Tibial nerve (tissue), 4 donors: Measurements from ENCODE around the gene CD151. TPM values are rescaled to one million over a fixed set of nuclear protein-coding genes. Genes with fewer than 3 reads are reported as not detected.

Experiments used
- DNase-seq, 2 donors: peaks; one replicate each; pipeline ENCODE4 v3.0.0-alpha.2; 2019; ENCODE audit warnings: low spot score in 2 of 2
- H3K27ac ChIP-seq, 4 donors: fragments of 200-600 bp; sonication (generic) in 3 of 4; one replicate each; pipeline ENCODE4 v1.5.1; 2017 to 2019; ENCODE audit warnings: mild to moderate bottlenecking in 1 of 4
- H3K27me3 ChIP-seq, 2 donors: fragments of 200-600 bp; sonication (generic) in 1 of 2; one replicate each; pipeline versions ENCODE4 v1.5.1 to v1.6.0; 2017 to 2019
- H3K36me3 ChIP-seq, 3 donors: fragments of 200-600 bp; sonication (generic); one replicate each; pipeline ENCODE4 v1.5.1; 2018 to 2019
- H3K4me1 ChIP-seq, 4 donors: fragments of 200-600 bp; sonication (generic) in 3 of 4; one replicate each; pipeline ENCODE4 v1.5.1; 2017 to 2019
- H3K4me3 ChIP-seq, 4 donors: fragments of 200-600 bp; sonication (generic) in 3 of 4; one replicate each; pipeline ENCODE4 v1.5.1; 2017 to 2019; ENCODE audit warnings: mild to moderate bottlenecking in 1 of 4, moderate library complexity in 1 of 4
- H3K9me3 ChIP-seq, 4 donors: fragments of 200-600 bp; sonication (generic) in 3 of 4; one replicate each; pipeline ENCODE4 v1.5.1; 2017 to 2019
- CTCF ChIP-seq, 5 experiments: fragments of 200-600 bp in 3 of 5; fragments of 450-650 bp in 2 of 5; sonication (generic) in 3 of 5; IDR thresholded peaks; one replicate each; pipeline ENCODE4 v1.5.1; 2016 to 2019; ENCODE audit warnings: antibody characterized with exemption in 5 of 5, mild to moderate bottlenecking in 3 of 5, moderate library complexity in 2 of 5
- EP300 ChIP-seq, 2 donors: sonication (generic); formaldehyde crosslinking; IDR thresholded peaks; one replicate each; pipeline ENCODE4 v1.6.1; 2017; ENCODE audit warnings: antibody characterized with exemption in 2 of 2, mild to moderate bottlenecking in 1 of 2
- POLR2A ChIP-seq, 2 donors: fragments of 450-650 bp; IDR thresholded peaks; one replicate each; pipeline ENCODE4 v1.6.1; 2017; ENCODE audit warnings: antibody characterized with exemption in 2 of 2, mild to moderate bottlenecking in 2 of 2, moderate library complexity in 2 of 2
- WGBS, 2 donors: methylation state at CpG; one replicate each; pipeline ENCODE4 v1.1.5; 2018; 5-methylcytosine and 5-hydroxymethylcytosine counted together
- total RNA-seq, 4 donors: library from RNA; depleted of rRNA; stranded (reverse); fragments of >200 nt; gene quantifications; one replicate each; pipeline ENCODE4 v1.1.0, GENCODE V29; 2016

The CD151 gene
- total RNA-seq, 4 donors from 2014 or later, result 264 to 309 (median 281) TPM

DNA sequence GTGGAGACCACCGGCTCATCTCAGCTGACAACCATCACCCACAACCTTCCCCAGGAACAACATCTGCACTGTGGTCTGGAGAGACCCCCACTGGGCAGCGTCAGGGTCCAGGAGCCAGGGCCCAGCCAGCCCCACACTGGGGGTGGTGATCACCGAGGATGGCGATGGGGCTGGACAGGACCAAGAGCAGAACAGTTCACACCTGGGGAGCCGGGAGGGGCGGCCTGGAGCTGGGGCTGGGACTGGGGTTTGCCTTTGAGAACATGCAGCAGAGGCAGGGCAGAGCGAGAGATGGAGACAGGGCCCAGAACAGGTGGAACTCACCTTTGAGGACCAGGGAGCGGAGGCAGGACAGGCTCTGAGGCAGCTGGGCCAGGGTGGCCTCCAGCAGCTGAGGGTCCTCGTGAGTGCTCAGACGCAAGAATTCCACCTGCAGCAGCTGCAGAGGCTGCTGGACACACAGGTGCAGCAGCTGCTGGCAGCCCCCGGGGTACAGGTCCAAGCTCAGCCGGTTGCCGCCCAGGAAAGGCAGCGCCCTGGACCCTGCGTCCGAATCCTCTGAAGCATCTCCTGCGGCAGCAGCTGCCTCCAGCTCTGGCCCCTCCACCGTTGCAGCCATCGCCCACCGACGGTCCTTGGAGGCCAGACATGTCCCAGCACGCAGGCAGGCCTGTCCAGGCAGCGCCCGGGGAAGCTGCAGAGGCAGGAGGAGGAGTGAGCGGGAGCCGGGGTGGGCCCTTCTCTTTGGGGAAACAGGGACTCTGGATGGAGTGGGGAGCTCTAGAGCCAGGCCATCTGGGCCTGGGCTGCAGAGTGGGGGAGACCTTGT, 28.8 kb upstream of the CD151 start:
- Histone ChIP-seq H3K27me3 (no peaks in the 10 kb centered on the region), H3K9me3 (no peaks in the 10 kb centered on the region), H3K4me3 (peak overlapping the region in 2 of 4 donors; percentile 62 to 70), H3K27ac (peak overlapping the region in 1 of 4 donors; percentile 92), H3K36me3 (peaks cover 0 to 44% (median 0%) of the 10 kb centered on the region in 3 donors), H3K4me1 (peaks cover 0 to 40% (median 17%) of the 10 kb centered on the region in 4 donors)
- 53 to 68% methylated on average over 18 to 23 of the region's 26 CpGs for WGBS, 2 donors
- no peak for DNase-seq
- no peak for TF ChIP-seq EP300 (IDR thresholded peaks at IDR 0.05)
- no peak for TF ChIP-seq POLR2A (IDR thresholded peaks at IDR 0.05)
- no peak for TF ChIP-seq CTCF (IDR thresholded peaks at IDR 0.05)

DNA sequence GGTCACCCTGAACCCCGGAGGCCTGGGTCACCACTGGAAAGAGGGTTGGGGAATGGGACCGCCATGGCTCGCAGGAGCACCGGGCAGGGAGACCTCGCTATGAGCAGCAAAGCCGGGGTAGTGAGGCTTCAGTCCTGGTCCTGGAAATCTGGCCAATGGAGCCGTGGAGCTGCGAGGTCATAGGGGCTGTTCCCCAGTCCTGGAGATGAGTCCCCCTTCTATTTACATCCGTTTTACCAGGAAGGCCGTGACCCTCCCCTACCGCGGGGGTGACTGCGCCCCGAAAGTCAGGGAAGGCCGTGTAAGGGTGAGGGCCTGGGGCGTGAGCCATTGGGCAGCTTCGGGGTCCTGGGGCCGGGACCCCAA, 28.2 kb upstream of the CD151 start:
- TF ChIP-seq CTCF (IDR thresholded peaks at IDR 0.05) (no peak), EP300 (IDR thresholded peaks at IDR 0.05) (no peak), POLR2A (IDR thresholded peaks at IDR 0.05) (no peak)
- Histone ChIP-seq H3K9me3 (no peaks in the 10 kb centered on the region), H3K27me3 (no peaks in the 10 kb centered on the region), H3K27ac (peak overlapping the region; percentile 67 to 94 (median 90)), H3K4me1 (peaks cover 0 to 40% (median 18%) of the 10 kb centered on the region in 4 donors), H3K36me3 (peaks cover 0 to 38% (median 0%) of the 10 kb centered on the region in 3 donors), H3K4me3 (peak overlapping the region; percentile 24 to 70 (median 58))
- no peak for DNase-seq
- 0 to 1% methylated on average over 1 to 16 of the region's 18 CpGs for WGBS, 2 donors

- Histone ChIP-seq H3K4me1 (peaks cover 0 to 57% (median 31%) of the 10 kb centered on the region in 4 donors), H3K27me3 (no peaks in the 10 kb centered on the region), H3K9me3 (no peaks in the 10 kb centered on the region), H3K4me3 (peak overlapping the region; percentile 71 to 92 (median 84)), H3K36me3 (peaks cover 0 to 27% (median 7%) of the 10 kb centered on the region in 3 donors), H3K27ac (peak overlapping the region; percentile 96 to 98 (median 97))
- TF ChIP-seq CTCF (IDR thresholded peaks at IDR 0.05) (no peak), POLR2A (IDR thresholded peaks at IDR 0.05) (no peak), EP300 (IDR thresholded peaks at IDR 0.05) (no peak)
- WGBS, 2 donors, result 30 to 39% methylated on average over 27 to 35 of the region's 36 CpGs
- DNase-seq, result no peak
These were observed 24.1 kb upstream of the CD151 start for GRCh38 chr11:808427-809286.

GRCh38 chr11:809287-810039, 23.3 kb upstream of the CD151 start, which contains the start of gene RPLP2:
Gene RPLP2, plus strand, starts transcription at chr11:809967. Its CDS starts 268 bp downstream, at chr11:810235.
- Histone ChIP-seq H3K36me3 (peaks cover 0 to 33% (median 7%) of the 10 kb centered on the region in 3 donors), H3K27me3 (no peaks in the 10 kb centered on the region), H3K9me3 (no peaks in the 10 kb centered on the region), H3K27ac (peak within 1 kb of the TSS; percentile 96 to 98 (median 97)), H3K4me3 (peak within 1 kb of the TSS; percentile 71 to 92 (median 84)), H3K4me1 (peaks cover 0 to 49% (median 27%) of the 10 kb centered on the region in 4 donors)
- TF ChIP-seq EP300 (IDR thresholded peaks at IDR 0.05) (peak; percentile 88 to 97), CTCF (IDR thresholded peaks at IDR 0.05) (peak in 1 of 5 experiments; percentile 49), POLR2A (IDR thresholded peaks at IDR 0.05) (peak; percentile 92 to 94)
- DNase-seq, result peak; percentile 95 to 97
- 0% methylated on average over 36 to 48 of the region's 81 CpGs for WGBS, 2 donors
